ENCODE results near the gene CNOT6.

CNOT6 gene

GRCh38 chr5:180627386-180628120 lies 133.4 kb downstream of the CNOT6 start:
- Histone ChIP-seq H3F3A (ENCODE audit: insufficient read depth, low read length) (no peaks in the 10 kb centered on the region), H3K4me3 (ENCODE audit: low read depth, low read length, poor library complexity, severe bottlenecking) (no peak overlapping the region), H3K4me1 (ENCODE audit: insufficient read depth, low read length, severe bottlenecking) (no peaks in the 10 kb centered on the region), H3K9me3 (ENCODE audit: low read length) (no peaks in the 10 kb centered on the region), H3K4me2 (ENCODE audit: low read length) (no peak overlapping the region), H3K9me2 (ENCODE audit: low read depth, low read length) (no peaks in the 10 kb centered on the region), H3K9ac (ENCODE audit: low read length) (no peak overlapping the region), H3K27me3 (ENCODE audit: insufficient read depth, low read length) (no peaks in the 10 kb centered on the region), H2AFZ (ENCODE audit: low read length) (no peak overlapping the region), H3K79me2 (ENCODE audit: insufficient read depth, low read length) (no peaks in the 10 kb centered on the region), H4K20me1 (ENCODE audit: insufficient read depth, low read length) (no peaks in the 10 kb centered on the region), H3K27ac (ENCODE audit: low read depth, low read length, poor library complexity, severe bottlenecking) (no peak overlapping the region), H3K36me3 (ENCODE audit: insufficient read depth, low read length) (no peaks in the 10 kb centered on the region)
- no peak for TF ChIP-seq CTCF (IDR thresholded peaks at IDR 0.05; ENCODE audit: low read length)
- TF ChIP-seq EZH2 (IDR thresholded peaks at IDR 0.05; ENCODE audit: borderline replicate concordance, low read length) = no peak

Data from OCI-LY1 (cell line).